Measurements from ENCODE around the gene TACSTD2.
A peak's percentile ranks its signal among the peaks of the same experiment; 100 is the strongest.
"Not testable (repeated sequence)": the region's sequence is repeated elsewhere in the genome, so short reads cannot be mapped to it uniquely, and the experiment has no call there.

TACSTD2 gene, protein sequence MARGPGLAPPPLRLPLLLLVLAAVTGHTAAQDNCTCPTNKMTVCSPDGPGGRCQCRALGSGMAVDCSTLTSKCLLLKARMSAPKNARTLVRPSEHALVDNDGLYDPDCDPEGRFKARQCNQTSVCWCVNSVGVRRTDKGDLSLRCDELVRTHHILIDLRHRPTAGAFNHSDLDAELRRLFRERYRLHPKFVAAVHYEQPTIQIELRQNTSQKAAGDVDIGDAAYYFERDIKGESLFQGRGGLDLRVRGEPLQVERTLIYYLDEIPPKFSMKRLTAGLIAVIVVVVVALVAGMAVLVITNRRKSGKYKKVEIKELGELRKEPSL

DNA sequence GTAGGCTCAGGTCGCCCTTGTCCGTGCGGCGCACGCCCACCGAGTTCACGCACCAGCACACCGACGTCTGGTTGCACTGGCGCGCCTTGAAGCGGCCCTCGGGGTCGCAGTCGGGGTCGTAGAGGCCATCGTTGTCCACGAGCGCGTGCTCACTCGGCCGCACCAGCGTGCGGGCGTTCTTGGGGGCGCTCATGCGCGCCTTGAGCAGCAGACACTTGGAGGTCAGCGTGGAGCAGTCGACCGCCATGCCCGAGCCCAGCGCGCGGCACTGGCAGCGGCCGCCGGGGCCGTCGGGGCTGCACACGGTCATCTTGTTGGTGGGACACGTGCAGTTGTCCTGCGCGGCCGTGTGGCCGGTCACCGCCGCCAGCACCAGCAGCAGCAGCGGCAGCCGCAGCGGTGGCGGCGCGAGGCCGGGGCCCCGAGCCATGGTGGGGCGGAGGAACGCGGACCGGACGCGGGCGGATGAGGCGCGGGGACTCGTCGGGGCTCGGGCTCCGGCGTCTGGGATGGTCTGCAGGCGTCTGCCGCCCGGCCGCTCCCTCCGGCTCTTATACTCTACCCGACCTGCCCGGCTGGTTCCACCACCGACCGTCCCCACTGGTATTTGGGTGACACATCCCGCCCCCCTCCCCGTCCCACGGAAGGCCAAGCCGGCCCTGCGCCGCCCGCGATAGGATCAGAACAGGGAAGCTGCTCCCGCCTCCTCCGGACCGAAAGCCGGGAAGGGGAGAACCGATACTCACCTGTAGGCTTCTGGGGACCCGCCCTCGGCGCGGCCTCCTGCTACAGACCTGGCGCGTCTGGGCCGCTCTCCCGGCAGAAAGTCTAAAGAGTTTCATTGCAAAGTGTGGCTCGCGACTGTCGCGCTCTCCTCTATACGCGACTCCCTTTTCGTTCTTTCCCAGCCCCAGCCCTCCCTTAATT is at the start of gene TACSTD2:
TACSTD2 (minus strand) TSS at position 526 of the 927 bp plus-strand sequence; CDS start at position 430, 96 bp downstream.
- no peak for DNase-seq (ENCODE audit: low spot score)

DNA sequence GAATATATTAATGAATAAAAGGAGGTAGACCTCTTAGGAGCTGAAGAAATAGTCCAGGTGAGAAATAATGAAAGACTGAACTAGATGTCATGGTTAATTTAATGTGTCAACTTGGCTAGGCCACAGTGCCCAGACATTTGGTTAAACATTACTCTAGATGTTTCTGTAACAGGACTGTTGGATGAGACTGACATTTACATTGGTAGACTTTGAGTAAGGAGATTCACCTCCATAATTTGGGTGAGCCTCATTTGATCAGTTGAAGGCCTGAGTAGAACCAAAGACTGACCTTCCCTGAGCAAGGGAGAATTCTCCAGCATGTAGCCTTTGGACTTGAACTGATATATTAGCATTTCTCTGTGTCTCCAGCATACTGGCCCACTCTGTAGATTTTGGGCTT is 49.2 kb upstream of the TACSTD2 start:
- DNase-seq (ENCODE audit: low spot score): no peak

DNA sequence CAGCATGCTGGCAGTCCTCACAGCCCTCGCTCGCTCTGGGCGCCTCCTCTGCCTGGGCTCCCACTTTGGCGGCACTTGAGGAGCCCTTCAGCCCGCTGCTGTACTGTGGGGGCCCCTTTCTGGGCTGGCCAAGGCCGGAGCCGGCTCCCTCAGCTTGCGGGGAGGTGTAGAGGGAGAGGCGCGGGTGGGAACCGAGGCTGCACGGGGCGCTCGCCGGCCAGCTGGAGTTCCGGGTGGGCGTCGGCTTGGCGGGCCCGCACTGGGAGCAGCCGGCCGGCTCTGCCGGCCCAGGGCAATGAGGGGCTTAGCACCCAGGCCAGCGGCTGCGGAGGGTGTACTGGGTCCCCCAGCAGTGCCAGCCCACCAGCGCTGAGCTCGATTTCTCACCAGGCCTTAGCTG is 46.2 kb upstream of the TACSTD2 start:
- not testable (repeated sequence) for DNase-seq (ENCODE audit: low spot score)

DNA sequence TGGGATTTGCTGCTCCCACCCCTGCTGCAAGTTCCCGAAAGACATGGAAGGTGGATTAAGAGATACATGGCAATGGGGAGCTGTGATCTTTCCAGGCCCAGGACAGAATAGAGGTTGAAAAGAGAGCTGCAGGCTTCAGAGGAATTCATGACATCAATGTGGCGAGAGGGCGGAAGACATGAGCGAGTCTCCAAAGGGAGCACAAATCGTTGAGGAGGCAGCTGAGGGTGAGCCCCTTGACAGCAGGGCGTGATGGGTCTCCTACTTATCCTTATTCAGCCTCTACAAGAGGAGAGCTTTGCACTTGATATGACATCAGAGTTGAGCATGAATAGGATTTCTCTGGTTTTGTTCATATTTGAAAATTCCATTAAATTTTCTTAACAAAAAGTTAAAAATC is 45.5 kb upstream of the TACSTD2 start:
- no peak for DNase-seq (ENCODE audit: low spot score)

DNA sequence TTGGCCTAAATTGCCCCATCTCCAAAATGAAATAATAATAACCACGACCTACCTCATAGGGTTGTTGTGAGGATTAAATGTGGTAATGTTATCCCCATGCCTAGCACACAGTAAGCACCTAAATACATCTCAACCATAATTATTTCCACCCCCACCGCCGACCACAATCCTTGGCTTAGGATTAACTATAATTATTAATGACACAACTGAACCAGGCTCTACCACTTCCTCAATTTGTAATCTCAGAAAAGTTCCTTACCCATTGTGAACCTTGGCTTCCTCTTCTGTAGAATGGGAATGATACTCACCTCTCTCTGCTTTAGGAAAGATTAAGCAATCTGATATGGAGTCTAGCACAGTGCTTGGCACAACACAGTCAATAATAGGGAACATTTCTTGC is 44.3 kb upstream of the TACSTD2 start:
- DNase-seq (ENCODE audit: low spot score): no peak

DNA sequence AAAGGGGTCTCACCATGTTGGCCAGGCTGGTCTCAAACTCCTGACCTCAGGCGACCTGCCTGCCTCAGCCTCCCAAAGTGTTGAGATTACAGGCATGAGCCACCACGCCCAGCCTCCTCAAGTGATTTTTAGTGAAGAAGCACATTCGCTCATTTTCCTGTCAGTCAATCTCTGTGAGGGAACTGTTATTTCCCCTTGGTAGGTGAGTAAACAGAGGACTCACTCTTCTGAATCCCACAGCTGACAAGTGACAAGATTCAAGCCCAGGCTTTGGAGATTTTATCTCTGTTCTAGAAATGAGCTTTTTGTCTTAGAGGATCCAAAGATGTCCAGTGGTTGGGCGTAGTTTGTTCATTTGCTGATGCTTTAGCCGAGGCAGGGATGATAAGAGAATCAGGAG is 43.9 kb upstream of the TACSTD2 start:
- no peak for DNase-seq (ENCODE audit: low spot score)

DNA sequence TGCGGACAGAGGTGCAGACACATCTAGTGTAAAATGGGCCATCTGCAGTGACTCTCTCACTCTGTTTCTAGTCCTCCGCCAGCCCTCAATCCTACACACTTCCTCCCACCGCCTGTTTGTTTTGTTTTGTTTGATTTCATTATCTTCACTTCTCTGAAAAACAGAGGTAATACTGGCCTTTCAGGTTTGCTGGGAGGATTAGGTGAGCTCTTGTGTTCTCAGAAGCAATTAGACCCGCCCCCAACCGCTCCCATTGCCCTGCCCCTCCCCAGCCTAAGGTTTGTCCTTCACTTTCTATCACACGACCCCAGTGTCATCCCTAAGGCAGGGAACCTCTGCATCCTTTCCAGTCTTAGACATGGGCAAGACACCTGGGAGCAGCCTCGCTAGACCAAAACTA is 43.2 kb upstream of the TACSTD2 start:
- DNase-seq (ENCODE audit: low spot score): no peak

DNA sequence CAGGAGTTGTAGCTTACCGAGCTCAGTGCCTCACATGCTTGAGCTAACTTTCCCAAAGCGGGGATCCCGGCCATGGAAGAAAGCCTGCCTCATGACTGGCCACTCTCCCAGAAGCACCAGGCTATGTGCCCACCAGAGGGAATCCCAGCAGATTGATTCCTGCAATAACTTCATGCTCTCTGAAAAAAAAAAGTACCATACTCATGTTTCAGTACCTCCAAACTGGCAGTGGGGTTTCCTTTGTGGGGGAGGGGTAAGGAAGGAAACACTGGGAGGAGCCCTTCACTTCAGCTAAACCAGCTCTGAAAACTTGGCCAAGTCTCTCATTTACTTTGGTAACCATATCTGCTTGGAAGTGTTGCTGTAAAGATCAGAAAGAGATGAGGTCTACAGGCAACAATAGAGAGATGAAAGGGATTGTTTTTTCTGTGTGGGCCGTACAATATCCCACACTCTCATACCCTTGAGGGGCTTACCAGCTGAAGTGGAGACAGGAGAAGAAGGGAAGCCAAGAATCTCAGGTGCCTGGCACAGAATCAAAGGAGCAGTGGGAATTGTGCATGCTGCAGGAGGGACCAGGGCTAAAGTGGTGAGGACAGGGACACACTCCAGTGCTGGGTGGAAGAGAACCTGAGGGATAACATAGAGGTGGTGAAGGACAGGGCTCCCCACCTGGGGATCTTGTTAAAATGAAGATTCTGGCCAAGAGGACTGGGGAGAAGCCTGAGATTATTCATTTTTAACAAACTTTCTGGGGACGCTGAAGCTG is 42.4 kb upstream of the TACSTD2 start:
- DNase-seq (ENCODE audit: low spot score): no peak

DNA sequence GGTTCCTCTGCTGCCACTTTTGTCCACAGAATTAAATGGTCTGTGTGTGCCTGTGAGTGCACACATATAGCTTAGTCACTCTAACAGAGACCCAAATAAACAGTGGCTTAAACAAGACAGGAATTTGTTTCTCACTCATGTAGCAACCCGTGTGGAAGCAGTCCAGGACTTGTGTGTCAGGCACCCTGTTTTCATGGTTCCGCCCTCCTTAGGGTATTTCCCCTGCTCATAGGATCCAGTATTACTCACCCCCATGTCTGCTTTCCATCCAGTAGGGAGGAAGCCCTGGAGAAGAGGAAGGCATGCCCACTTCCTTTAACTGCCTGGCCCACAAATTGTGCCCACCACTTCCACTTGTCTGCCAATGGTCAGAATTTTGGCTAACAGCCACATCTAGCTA is 41.3 kb upstream of the TACSTD2 start:
- peak; percentile 66 for DNase-seq (ENCODE audit: low spot score)

DNA sequence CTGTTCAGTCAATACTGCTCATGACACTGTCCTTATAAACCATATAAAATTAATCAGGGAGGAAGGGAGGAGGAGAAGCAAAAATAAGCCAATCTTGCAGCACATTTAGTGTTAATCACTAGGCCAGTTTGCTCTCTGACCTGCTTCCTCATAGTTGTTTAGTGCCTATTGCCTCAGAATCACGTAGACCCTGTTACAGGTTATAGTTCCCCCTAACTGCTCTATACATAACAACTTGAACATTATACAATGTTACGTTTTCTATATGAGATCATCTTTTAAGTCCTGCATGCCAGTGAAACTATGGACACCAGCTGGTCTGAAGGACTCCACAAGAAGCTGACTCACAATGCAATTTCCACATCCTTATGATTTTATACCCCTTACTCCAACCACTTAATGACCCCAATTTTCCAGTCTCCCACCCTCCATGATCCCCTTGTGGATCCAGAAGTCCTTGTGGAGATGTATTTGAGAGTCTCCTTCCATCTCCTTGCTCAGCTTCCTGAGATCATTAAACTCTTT is 34.9 kb upstream of the TACSTD2 start:
- no peak for DNase-seq (ENCODE audit: low spot score)

DNA sequence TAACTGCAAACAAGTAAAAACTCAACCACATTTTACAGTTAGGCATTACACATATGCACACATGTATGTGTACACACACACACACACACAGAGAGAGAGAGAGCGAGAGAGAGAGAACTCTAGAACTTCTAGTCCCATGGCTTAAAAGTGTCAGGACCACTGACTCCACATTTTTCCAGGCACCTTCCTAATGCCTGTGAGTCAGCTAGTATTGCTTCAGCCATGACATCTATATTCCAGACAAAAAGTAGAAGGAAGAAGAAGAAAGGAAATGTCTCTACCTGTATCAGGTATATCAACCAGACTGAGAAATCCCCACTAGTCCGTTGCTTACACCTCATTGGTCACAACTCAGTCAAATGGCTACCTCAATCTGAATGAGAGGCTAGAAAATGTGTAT is 31.9 kb upstream of the TACSTD2 start:
- DNase-seq (ENCODE audit: low spot score): no peak

DNA sequence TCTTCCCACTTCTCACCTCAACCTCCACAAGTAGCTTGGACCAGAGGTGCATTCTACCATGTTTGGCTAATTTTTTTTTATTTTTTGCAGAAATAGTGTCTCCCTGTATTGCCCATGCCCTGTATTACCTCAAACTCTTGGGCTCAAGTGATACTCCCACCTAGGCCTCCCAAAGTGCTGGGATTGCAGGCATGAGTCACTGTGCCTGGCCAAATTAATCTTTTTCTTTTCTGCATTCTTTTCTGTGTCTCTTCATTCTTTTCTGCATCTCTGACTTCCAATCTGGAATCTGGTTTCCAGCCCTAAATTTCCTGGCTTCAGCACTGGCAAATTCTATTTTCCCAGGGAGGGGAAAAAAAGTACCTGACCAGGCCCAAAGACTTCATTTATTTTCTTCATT is 31.2 kb upstream of the TACSTD2 start:
- no peak for DNase-seq (ENCODE audit: low spot score)

DNA sequence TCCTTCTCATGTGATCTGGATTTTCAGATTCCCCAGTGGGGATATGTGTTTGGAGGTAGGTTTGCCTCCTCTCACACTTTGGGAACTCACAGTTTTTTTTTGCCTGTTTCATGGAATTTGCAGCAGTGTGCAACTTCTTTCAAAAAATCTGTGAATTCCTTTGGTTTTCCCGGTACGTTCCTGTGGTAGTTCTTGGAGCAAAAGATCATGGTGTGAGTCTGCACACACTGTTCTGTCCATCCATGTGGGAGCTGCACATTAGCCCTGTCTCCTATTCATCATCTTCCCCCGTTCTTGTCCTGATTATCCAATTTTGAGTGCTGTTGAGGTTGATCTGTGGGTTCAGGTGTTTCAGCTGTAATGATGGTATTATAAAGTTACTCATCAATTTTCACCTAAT is 30.3 kb upstream of the TACSTD2 start:
- DNase-seq (ENCODE audit: low spot score): no peak

DNA sequence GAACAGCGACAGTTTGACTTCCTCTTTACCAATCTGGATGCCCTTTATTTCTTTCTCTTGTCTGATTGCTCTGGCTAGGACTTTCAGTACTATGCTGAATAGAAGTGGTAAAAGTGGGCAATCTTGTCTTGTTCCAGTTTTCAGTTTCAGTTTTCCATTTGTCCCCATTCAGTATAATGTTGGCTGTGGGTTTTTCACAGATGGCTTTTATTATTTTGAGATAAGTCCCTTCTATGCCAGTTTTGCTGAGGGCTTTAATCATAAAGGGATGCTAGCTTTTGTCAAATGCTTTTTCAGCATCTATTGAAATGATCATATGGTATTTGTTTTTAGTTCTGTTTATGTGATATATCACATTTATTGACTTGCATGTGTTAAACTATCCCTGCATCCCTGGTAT is 24.9 kb upstream of the TACSTD2 start:
- DNase-seq (ENCODE audit: low spot score): not testable (repeated sequence)

DNA sequence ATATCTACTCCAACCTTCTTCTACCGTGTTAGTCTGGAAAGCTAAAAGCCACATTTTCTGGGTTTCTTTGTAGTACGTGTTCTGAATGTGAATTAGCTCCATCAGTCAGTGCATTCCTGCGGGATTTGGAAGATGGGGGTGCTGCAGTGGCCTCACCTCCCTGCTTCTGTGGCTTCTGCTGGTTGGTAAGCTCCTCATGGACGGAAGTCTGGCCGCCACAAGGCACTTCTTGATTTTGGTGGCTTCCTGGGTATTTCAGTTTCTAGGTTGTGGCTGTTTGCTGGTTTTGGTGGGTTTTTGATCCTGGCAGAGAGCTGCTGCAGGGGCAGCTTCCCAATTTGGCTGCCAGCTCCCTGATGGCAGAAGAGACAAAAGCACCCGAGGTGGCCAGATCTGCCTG is 20.9 kb upstream of the TACSTD2 start:
- no peak for DNase-seq (ENCODE audit: low spot score)

DNA sequence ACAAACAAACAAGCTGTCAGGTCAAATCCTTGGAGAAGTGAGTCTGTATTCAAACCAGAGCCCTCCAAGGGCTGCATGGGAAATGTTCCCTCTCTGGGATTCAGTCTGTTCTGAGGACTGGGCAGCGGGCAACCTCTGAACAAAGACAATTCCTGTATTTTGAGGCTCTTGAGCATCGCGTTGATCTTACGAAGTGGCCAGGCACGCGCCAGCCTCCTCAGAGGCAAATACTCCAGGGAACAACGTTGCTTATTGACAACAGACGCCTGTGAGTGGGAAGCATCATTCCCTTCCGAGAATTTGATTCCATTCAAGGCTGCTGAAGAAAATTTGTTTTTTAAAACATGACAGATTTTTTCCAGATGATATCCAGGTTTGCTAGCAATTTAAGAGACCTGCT is 20.0 kb upstream of the TACSTD2 start:
- no peak for DNase-seq (ENCODE audit: low spot score)

DNA sequence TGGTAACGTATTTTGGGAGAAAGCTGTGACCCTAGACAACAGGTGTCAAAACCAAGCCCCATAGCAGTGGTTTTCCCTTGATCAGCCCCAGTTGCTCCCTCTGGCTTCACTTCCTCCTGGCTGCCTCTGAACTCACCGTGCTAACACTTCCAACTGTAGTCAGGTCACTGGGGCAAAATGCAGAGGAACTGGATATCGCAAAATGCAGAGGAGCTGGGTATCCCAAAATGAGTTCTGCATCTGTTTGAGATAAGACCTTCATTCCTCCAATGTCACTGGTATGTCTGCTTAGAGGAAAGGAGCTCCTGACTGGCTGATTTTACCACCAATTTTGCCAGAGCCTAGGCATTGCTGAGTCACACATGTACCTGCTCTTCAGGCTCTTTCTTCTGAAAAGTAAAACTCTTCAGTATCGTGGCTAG is 19.6 kb upstream of the TACSTD2 start:
- no peak for DNase-seq (ENCODE audit: low spot score)

DNA sequence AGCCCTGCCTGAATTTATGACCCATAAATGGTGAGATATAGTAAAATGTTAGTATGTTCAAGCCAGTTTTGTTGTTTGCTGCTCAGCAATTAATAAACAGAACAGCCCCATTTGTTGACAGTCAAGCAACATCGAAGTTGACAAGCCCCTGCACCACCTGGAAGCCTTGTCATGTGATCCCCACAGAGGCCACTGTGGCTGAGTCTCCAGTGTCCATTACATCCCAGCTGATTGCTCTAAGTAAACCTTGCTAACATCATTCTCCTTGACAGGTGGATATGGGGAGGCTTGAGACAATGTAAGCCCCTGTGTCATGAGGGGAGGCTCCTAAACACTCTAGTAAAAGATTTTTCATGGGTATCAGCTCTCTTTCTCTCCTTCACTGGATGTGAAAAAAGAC is 17.5 kb upstream of the TACSTD2 start:
- no peak for DNase-seq (ENCODE audit: low spot score)

DNA sequence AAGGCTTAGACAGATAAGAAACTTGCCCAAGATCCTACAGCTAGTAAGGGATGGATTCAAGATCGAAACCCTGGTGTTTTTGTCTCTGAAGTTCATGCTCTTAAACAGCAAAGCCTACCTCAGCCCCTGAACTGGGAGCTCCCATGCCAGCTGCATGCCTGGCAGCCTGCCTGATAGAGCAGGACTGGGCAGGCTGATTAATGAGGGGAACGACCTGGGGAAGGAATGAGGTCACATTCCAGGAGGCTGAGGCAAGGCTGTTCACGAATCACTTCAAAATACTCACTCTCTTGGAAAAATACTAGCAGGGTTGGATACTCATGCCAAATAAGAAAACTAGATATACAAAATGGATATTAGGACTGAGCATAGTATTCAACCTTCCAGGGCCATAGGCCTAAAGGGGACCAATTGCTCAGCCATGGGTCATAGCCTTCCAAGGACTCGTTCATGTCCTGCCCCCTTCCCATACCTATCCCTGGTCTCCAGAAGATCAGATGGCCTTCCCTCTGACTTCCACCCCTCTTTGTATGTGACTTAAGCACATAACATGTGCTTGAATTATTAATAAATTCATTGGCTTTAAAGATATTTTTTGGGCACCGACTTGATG is 15.6 kb upstream of the TACSTD2 start:
- DNase-seq (ENCODE audit: low spot score): peak; percentile 79

DNA sequence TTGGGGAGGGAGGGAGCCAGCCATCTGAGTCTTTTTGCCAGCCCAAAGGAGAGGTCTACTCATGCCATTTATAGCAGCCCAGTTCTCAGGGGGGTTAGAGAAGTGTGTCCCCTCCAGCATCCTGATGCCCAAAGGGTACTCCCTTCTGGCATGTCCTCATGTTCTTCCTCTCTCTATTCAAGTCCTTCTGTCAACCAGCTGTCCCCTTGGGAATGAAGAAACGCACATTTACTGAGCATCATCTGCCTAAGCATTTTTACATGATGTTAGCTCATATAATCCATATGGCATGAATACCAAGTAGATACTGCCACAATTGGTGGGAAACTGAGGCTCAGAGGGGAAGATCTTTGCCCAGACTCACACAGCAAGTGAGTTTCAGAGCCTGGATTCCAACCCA is 14.8 kb upstream of the TACSTD2 start:
- DNase-seq (ENCODE audit: low spot score): no peak

DNA sequence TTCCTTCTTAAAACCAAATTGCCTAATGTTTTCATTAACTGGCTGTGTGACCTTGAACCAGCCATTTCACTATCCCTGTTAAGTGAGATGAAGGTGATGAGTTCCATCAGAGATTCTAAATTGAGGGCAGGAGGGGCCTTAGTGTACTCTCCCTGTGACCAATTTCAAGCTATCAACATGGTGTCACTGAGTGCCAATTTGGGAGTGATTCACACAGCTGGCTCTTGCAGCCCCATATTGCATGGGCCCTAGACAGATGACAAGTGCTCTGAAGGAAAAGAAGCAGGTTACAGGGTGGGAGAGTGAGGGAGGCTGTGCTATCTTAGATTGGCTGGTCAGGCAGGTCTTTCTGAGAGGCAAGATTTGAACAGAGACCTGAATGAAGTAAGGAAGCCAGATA is 13.0 kb upstream of the TACSTD2 start:
- no peak for DNase-seq (ENCODE audit: low spot score)

DNA sequence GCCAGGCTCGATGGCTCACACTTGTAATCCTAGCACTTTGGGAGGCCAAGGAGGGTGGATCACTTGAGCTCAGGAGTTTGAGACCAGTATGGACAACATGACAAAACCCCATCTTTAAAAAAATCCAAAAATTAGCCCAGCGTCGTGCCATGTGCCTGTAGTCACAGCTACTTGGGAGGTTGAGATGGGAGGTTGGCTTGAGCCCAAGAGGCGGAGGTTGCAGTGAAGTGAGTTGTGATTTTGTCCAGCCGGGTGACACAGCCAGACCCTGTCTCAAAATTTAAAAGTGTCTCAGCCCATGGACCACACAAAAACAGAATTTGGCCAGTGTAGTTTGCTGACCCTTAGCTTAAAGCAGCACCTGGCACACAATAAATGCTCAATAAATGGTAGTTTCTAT is 11.3 kb upstream of the TACSTD2 start:
- DNase-seq (ENCODE audit: low spot score): no peak
